GM12801 (cell line): ENCODE data around the gene TCF7L2.

Source experiments
- TF ChIP-seq, protein P1 (sequence below): IDR thresholded peaks from one replicate; pipeline ENCODE4 v1.5.1; 2011; ENCODE audit warnings: control low read depth; ENCODE audit not compliant: insufficient read length; ENCODE audit errors: extremely low read depth

The TCF7L2 gene

DNA sequence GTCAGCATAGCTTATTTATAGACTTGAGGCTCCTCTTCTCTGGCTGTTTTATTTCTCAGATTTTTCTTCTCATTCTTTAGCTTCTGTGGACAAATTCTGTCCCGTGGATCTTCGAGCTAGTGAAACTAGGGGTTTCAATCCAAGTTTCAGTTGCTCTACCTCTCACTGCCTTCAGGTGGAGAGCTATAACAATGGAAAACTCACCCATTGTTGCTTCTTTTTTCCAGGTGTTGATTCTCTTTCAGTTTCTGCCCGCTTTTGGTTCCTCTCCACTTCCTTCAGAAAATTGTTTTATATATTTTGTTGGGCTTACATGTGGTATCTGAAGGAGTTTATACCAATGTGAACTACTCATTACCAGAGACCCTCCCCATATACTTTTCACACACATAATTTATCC, 266.1 kb downstream of the TCF7L2 start:
- TF ChIP-seq, protein P1, sequence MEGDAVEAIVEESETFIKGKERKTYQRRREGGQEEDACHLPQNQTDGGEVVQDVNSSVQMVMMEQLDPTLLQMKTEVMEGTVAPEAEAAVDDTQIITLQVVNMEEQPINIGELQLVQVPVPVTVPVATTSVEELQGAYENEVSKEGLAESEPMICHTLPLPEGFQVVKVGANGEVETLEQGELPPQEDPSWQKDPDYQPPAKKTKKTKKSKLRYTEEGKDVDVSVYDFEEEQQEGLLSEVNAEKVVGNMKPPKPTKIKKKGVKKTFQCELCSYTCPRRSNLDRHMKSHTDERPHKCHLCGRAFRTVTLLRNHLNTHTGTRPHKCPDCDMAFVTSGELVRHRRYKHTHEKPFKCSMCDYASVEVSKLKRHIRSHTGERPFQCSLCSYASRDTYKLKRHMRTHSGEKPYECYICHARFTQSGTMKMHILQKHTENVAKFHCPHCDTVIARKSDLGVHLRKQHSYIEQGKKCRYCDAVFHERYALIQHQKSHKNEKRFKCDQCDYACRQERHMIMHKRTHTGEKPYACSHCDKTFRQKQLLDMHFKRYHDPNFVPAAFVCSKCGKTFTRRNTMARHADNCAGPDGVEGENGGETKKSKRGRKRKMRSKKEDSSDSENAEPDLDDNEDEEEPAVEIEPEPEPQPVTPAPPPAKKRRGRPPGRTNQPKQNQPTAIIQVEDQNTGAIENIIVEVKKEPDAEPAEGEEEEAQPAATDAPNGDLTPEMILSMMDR: no peak
